ENCODE results near the gene RET. TPM values are rescaled to one million over a fixed set of nuclear protein-coding genes. Genes with fewer than 3 reads are reported as not detected.

The RET gene
- polyA plus RNA-seq, 4 donors, result 2.4 to 29.4 (median 22.5) TPM

GRCh38 chr10:43044448-43044921, 32.4 kb upstream of the RET start:
- DNase-seq (ENCODE audit: low read depth in 4 of 4, low spot score in 3 of 4), result no peak

- DNase-seq (ENCODE audit: low read depth in 4 of 4, low spot score in 3 of 4), result no peak
Measured at GRCh38 chr10:43044961-43045621, 31.8 kb upstream of the RET start.

GRCh38 chr10:43045631-43046287, 31.1 kb upstream of the RET start:
- DNase-seq (ENCODE audit: low read depth in 4 of 4, low spot score in 3 of 4), result no peak

GRCh38 chr10:43046288-43046991, 30.4 kb upstream of the RET start:
- DNase-seq (ENCODE audit: low read depth in 4 of 4, low spot score in 3 of 4), result no peak

- no peak for DNase-seq (ENCODE audit: low read depth in 4 of 4, low spot score in 3 of 4)
Measured at GRCh38 chr10:43047288-43047970, 29.4 kb upstream of the RET start.

- no peak for DNase-seq (ENCODE audit: low read depth in 4 of 4, low spot score in 3 of 4)
Measured at GRCh38 chr10:43048301-43049051, 28.4 kb upstream of the RET start.

GRCh38 chr10:43049081-43049551, 27.8 kb upstream of the RET start:
- DNase-seq (ENCODE audit: low read depth in 4 of 4, low spot score in 3 of 4), result no peak

- DNase-seq (ENCODE audit: low read depth in 4 of 4, low spot score in 3 of 4), result no peak
Measured at GRCh38 chr10:43050011-43050410, 26.9 kb upstream of the RET start.

GRCh38 chr10:43053825-43054224, 23.0 kb upstream of the RET start:
- DNase-seq (ENCODE audit: low read depth in 4 of 4, low spot score in 3 of 4), result no peak

- DNase-seq (ENCODE audit: low read depth in 4 of 4, low spot score in 3 of 4), result no peak
Measured at GRCh38 chr10:43054593-43054992, 22.3 kb upstream of the RET start.

GRCh38 chr10:43055217-43055616, 21.7 kb upstream of the RET start:
- DNase-seq (ENCODE audit: low read depth in 4 of 4, low spot score in 3 of 4), result no peak

- DNase-seq (ENCODE audit: low read depth in 4 of 4, low spot score in 3 of 4), result no peak
Measured at GRCh38 chr10:43055991-43056567, 20.8 kb upstream of the RET start.

- no peak for DNase-seq (ENCODE audit: low read depth in 4 of 4, low spot score in 3 of 4)
Measured at GRCh38 chr10:43056568-43057011, 20.3 kb upstream of the RET start.

GRCh38 chr10:43057231-43057711, 19.6 kb upstream of the RET start:
- no peak for DNase-seq (ENCODE audit: low read depth in 4 of 4, low spot score in 3 of 4)

- DNase-seq (ENCODE audit: low read depth in 4 of 4, low spot score in 3 of 4), result no peak
Measured at GRCh38 chr10:43057831-43058340, 19.0 kb upstream of the RET start.

GRCh38 chr10:43058716-43059335, 18.0 kb upstream of the RET start:
- no peak for DNase-seq (ENCODE audit: low read depth in 4 of 4, low spot score in 3 of 4)

- no peak for DNase-seq (ENCODE audit: low read depth in 4 of 4, low spot score in 3 of 4)
Measured at GRCh38 chr10:43059336-43059720, 17.5 kb upstream of the RET start.

- no peak for DNase-seq (ENCODE audit: low read depth in 4 of 4, low spot score in 3 of 4)
Measured at GRCh38 chr10:43059828-43060227, 17.0 kb upstream of the RET start.

GRCh38 chr10:43060291-43060690, 16.6 kb upstream of the RET start:
- no peak for DNase-seq (ENCODE audit: low read depth in 4 of 4, low spot score in 3 of 4)
